WTC11 (cell line): Measurements from ENCODE around the gene FAM43A. TPM values are rescaled to one million over a fixed set of nuclear protein-coding genes. Genes with fewer than 3 reads are reported as not detected.

ENCODE experiments used
- ATAC-seq: fragments of 200-7000 bp; cut with Tn5 transposase; 2 replicates; pipeline ENCODE4 v1.10.0; 2021; ENCODE audit warnings: mild to moderate bottlenecking, moderate library complexity
- CTCF ChIA-PET: fragments of 300-600 bp; sonication (Branson Sonifier 250); formaldehyde crosslinking; loops from one replicate; lab custom pipeline; 2021; ENCODE audit warnings: antibody characterized with exemption; lab: Charles Lee
- POLR2A ChIA-PET: fragments of 350-600 bp; sonication (Branson Sonifier 250); formaldehyde crosslinking; loops from one replicate; lab custom pipeline; 2021; ENCODE audit warnings: antibody characterized with exemption; lab: Charles Lee
- DNase-seq: peaks from one replicate; pipeline ENCODE4 v3.0.0; 2021; ENCODE audit warnings: low spot score
- H3K27ac Mint-ChIP-seq: 2 replicates; pipeline ENCODE4 v1.8.0; 2021; ENCODE audit warnings: mixed read lengths
- H3K27me3 Mint-ChIP-seq: 2 replicates; pipeline ENCODE4 v1.8.0; 2021; ENCODE audit warnings: low read depth, mild to moderate bottlenecking, moderate library complexity, mixed read lengths
- H3K36me3 Mint-ChIP-seq: 2 replicates; pipeline ENCODE4 v1.8.0; 2021; ENCODE audit warnings: mixed read lengths
- H3K4me1 Mint-ChIP-seq: 2 replicates; pipeline ENCODE4 v1.8.0; 2022; ENCODE audit warnings: mixed read lengths
- H3K4me3 Mint-ChIP-seq: 2 replicates; pipeline ENCODE4 v1.8.0; 2021; ENCODE audit warnings: mild to moderate bottlenecking, moderate library complexity, mixed read lengths
- H3K9me3 Mint-ChIP-seq: 2 replicates; pipeline ENCODE4 v1.8.0; 2021; ENCODE audit warnings: mixed read lengths
- ARID4B ChIP-seq: sonication (generic); formaldehyde crosslinking; IDR thresholded peaks from 2 replicates; pipeline ENCODE4 v1.8.0; 2023; ENCODE audit warnings: missing genetic modification reagents, mild to moderate bottlenecking, borderline replicate concordance
- CREB1 ChIP-seq: sonication (generic); formaldehyde crosslinking; IDR thresholded peaks from 2 replicates; pipeline ENCODE4 v1.8.0; 2023; ENCODE audit warnings: mild to moderate bottlenecking, missing genetic modification reagents
- CTCF ChIP-seq: fragments of 200-600 bp; IDR thresholded peaks from 2 replicates; pipeline ENCODE4 v1.8.0; 2022; ENCODE audit warnings: antibody characterized with exemption
- E2F4 ChIP-seq: sonication (generic); formaldehyde crosslinking; IDR thresholded peaks from 2 replicates; pipeline ENCODE4 v1.8.1; 2022; ENCODE audit warnings: low read depth, mild to moderate bottlenecking, moderate library complexity, missing genetic modification reagents, borderline replicate concordance
- ELF4 ChIP-seq: sonication (generic); formaldehyde crosslinking; IDR thresholded peaks from 2 replicates; pipeline ENCODE4 v1.8.1; 2022; ENCODE audit warnings: low read depth, mild to moderate bottlenecking, moderate library complexity, missing genetic modification reagents
- FOXK1 ChIP-seq: sonication (generic); formaldehyde crosslinking; IDR thresholded peaks from 2 replicates; pipeline ENCODE4 v1.8.0; 2022; ENCODE audit warnings: mild to moderate bottlenecking, moderate library complexity, missing genetic modification reagents
- GABPB1 ChIP-seq: sonication (generic); formaldehyde crosslinking; IDR thresholded peaks from 2 replicates; pipeline ENCODE4 v1.8.1; 2023; ENCODE audit warnings: mild to moderate bottlenecking, missing genetic modification reagents
- GTF2I ChIP-seq: fragments of 250-450 bp; sonication (Bioruptor Pico); conservative IDR thresholded peaks from 2 replicates; pipeline ENCODE4 v1.4.0; 2021; ENCODE audit warnings: mild to moderate bottlenecking
- MXD4 ChIP-seq: fragments of 250-450 bp; sonication (Bioruptor Pico); IDR thresholded peaks from 2 replicates; pipeline ENCODE4 v1.8.0; 2021; ENCODE audit warnings: mild to moderate bottlenecking, moderate library complexity, borderline replicate concordance
- NFYB ChIP-seq: sonication (generic); formaldehyde crosslinking; conservative IDR thresholded peaks from 2 replicates; pipeline ENCODE4 v1.8.0; 2022; ENCODE audit warnings: low read depth, missing genetic modification reagents
- SMAD3 ChIP-seq: sonication (generic); formaldehyde crosslinking; IDR thresholded peaks from 2 replicates; pipeline ENCODE4 v1.8.0; 2022; ENCODE audit warnings: missing genetic modification reagents, mild to moderate bottlenecking, borderline replicate concordance
- SP1 ChIP-seq: sonication (generic); formaldehyde crosslinking; conservative IDR thresholded peaks from 2 replicates; pipeline ENCODE4 v1.8.1; 2022; ENCODE audit warnings: missing genetic modification reagents
- TEAD1 ChIP-seq: sonication (generic); formaldehyde crosslinking; IDR thresholded peaks from 2 replicates; pipeline ENCODE4 v1.8.0; 2022; ENCODE audit warnings: mild to moderate bottlenecking, missing genetic modification reagents
- TP53 ChIP-seq: sonication (generic); formaldehyde crosslinking; IDR thresholded peaks from 2 replicates; pipeline ENCODE4 v1.8.1; 2023; ENCODE audit warnings: mild to moderate bottlenecking, missing genetic modification reagents
- USF1 ChIP-seq: sonication (generic); formaldehyde crosslinking; IDR thresholded peaks from 2 replicates; pipeline ENCODE4 v1.8.0; 2022; ENCODE audit warnings: mild to moderate bottlenecking, missing genetic modification reagents
- ZNF138 ChIP-seq: sonication (generic); formaldehyde crosslinking; conservative IDR thresholded peaks from 2 replicates; pipeline ENCODE4 v1.8.1; 2022; ENCODE audit warnings: mild to moderate bottlenecking, moderate library complexity, missing genetic modification reagents
- ZNF232 ChIP-seq: sonication (generic); formaldehyde crosslinking; IDR thresholded peaks from 2 replicates; pipeline ENCODE4 v1.8.0; 2022; ENCODE audit warnings: mild to moderate bottlenecking, missing genetic modification reagents
- ZNF671 ChIP-seq: fragments of 250-450 bp; sonication (Bioruptor Pico); IDR thresholded peaks from 2 replicates; pipeline ENCODE4 v1.8.0; 2021; ENCODE audit warnings: mild to moderate bottlenecking
- total RNA-seq: library from RNA; stranded (reverse); gene quantifications from 3 replicates; pipeline ENCODE4 v1.2.3, GENCODE V29; 2021
- TF ChIP-seq, protein P1 (sequence below): sonication (generic); formaldehyde crosslinking; IDR thresholded peaks from 2 replicates; pipeline ENCODE4 v1.8.0; 2022; ENCODE audit warnings: mild to moderate bottlenecking, missing genetic modification reagents
- TF ChIP-seq, protein P2 (sequence below): fragments of 250-450 bp; sonication (Bioruptor Pico); IDR thresholded peaks from 2 replicates; pipeline ENCODE4 v1.9.0; 2021; ENCODE audit warnings: moderate library complexity, mild to moderate bottlenecking, inconsistent platforms, borderline replicate concordance

The FAM43A gene
- total RNA-seq, 1 experiment from 2014 or later: 2.6 TPM

GRCh38 chr3:194702545-194702944 is 16.9 kb downstream of the FAM43A start:
- H3K27ac Mint-ChIP-seq: no peak overlapping the region
- CTCF ChIA-PET: interaction anchor here (1.8 kb wide), 1 partner anchor 15 kb away, joined by 11 read pairs; no protein-coding TSS in a partner anchor
- TF ChIP-seq ARID4B (CRISPR knock-in tag): no peak
- TF ChIP-seq CTCF: no peak
- no peak for TF ChIP-seq E2F4
- no peak for TF ChIP-seq ZNF138 (CRISPR knock-in tag)
- TF ChIP-seq ZNF671: no peak
- TF ChIP-seq FOXK1 (CRISPR knock-in tag): no peak
- TF ChIP-seq MXD4 (CRISPR knock-in tag): no peak
- TF ChIP-seq ZNF232 (CRISPR knock-in tag): no peak
- no peak for TF ChIP-seq USF1 (CRISPR knock-in tag)
- TF ChIP-seq, protein P1, sequence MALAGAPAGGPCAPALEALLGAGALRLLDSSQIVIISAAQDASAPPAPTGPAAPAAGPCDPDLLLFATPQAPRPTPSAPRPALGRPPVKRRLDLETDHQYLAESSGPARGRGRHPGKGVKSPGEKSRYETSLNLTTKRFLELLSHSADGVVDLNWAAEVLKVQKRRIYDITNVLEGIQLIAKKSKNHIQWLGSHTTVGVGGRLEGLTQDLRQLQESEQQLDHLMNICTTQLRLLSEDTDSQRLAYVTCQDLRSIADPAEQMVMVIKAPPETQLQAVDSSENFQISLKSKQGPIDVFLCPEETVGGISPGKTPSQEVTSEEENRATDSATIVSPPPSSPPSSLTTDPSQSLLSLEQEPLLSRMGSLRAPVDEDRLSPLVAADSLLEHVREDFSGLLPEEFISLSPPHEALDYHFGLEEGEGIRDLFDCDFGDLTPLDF (CRISPR knock-in tag): no peak
- no peak for TF ChIP-seq TP53
- no peak for TF ChIP-seq NFYB (CRISPR knock-in tag)
- TF ChIP-seq TEAD1 (CRISPR knock-in tag): no peak
- no peak for TF ChIP-seq CREB1 (CRISPR knock-in tag)
- peaks cover 19% of the 10 kb centered on the region for H3K4me1 Mint-ChIP-seq
- POLR2A ChIA-PET: no interaction called here
- peaks cover 3% of the 10 kb centered on the region; the same call in 1 of the 2 replicates for H3K36me3 Mint-ChIP-seq
- peaks cover 15% of the 10 kb centered on the region for H3K9me3 Mint-ChIP-seq
- H3K27me3 Mint-ChIP-seq: peaks cover 2% of the 10 kb centered on the region
- ATAC-seq (no peak), DNase-seq (no peak)
- H3K4me3 Mint-ChIP-seq: no peak overlapping the region

- H3K27ac Mint-ChIP-seq: no peak overlapping the region
- ATAC-seq (no peak), DNase-seq (no peak)
- POLR2A ChIA-PET: no interaction called here
- TF ChIP-seq ELF4 (CRISPR knock-in tag) (no peak), MXD4 (CRISPR knock-in tag) (no peak), SP1 (no peak), ARID4B (CRISPR knock-in tag) (no peak), SMAD3 (CRISPR knock-in tag) (no peak), GABPB1 (no peak), GTF2I (CRISPR knock-in tag) (no peak)
- TF ChIP-seq, protein P2, sequence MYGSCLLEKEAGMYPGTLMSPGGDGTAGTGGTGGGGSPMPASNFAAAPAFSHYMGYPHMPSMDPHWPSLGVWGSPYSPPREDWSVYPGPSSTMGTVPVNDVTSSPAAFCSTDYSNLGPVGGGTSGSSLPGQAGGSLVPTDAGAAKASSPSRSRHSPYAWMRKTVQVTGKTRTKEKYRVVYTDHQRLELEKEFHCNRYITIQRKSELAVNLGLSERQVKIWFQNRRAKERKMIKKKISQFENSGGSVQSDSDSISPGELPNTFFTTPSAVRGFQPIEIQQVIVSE: no peak
- H3K36me3 Mint-ChIP-seq: no peaks in the 10 kb centered on the region
- CTCF ChIA-PET: interaction anchor here (1.2 to 2.0 kb wide), 3 partner anchors 13 to 280 kb away, joined by 3 to 5 read pairs (median 4); no protein-coding TSS in a partner anchor
- peaks cover 19% of the 10 kb centered on the region for H3K4me1 Mint-ChIP-seq
- H3K9me3 Mint-ChIP-seq: peaks cover 4% of the 10 kb centered on the region; the same call in 1 of the 2 replicates
- no peaks in the 10 kb centered on the region for H3K27me3 Mint-ChIP-seq
- H3K4me3 Mint-ChIP-seq: no peak overlapping the region
Observed at GRCh38 chr3:194705227-194705626, 19.5 kb downstream of the FAM43A start.
